NCI-H526 (cell line): ENCODE data around the gene NELL1.
"Not testable (repeated sequence)": the region's sequence is repeated elsewhere in the genome, so short reads cannot be mapped to it uniquely, and the experiment has no call there.

Experiments used
- DNase-seq, 2 experiments: peaks; one replicate each; lab custom pipeline; 2025; lab: John Stamatoyannopoulos, UW

Gene NELL1

GRCh38 chr11:20770414-20770946 lies 101.1 kb downstream of the NELL1 start:
- no peak for DNase-seq

GRCh38 chr11:20771026-20771425 lies 101.6 kb downstream of the NELL1 start:
- DNase-seq, result no peak

GRCh38 chr11:20771681-20772080 lies 102.3 kb downstream of the NELL1 start:
- DNase-seq, result peak in 1 of 2 experiments; percentile 17

GRCh38 chr11:20775331-20775730 lies 105.9 kb downstream of the NELL1 start:
- no peak for DNase-seq

- no peak for DNase-seq
Measured at GRCh38 chr11:20782775-20783174, 113.4 kb downstream of the NELL1 start.

GRCh38 chr11:20783220-20783619 lies 113.8 kb downstream of the NELL1 start:
- no peak for DNase-seq

GRCh38 chr11:20790622-20791021 lies 121.2 kb downstream of the NELL1 start:
- DNase-seq, result no peak

- no peak for DNase-seq
Measured at GRCh38 chr11:20795005-20795404, 125.6 kb downstream of the NELL1 start.

- no peak for DNase-seq
Measured at GRCh38 chr11:20808328-20808727, 138.9 kb downstream of the NELL1 start.

GRCh38 chr11:20821046-20821445 lies 151.7 kb downstream of the NELL1 start:
- DNase-seq, result no peak

- no peak for DNase-seq
Measured at GRCh38 chr11:20821470-20821869, 152.1 kb downstream of the NELL1 start.

- peak; percentile 20 to 35 for DNase-seq
Measured at GRCh38 chr11:20824773-20825172, 155.4 kb downstream of the NELL1 start.

- DNase-seq, result no peak
Measured at GRCh38 chr11:20835561-20835960, 166.2 kb downstream of the NELL1 start.

- no peak for DNase-seq
Measured at GRCh38 chr11:20839231-20839630, 169.8 kb downstream of the NELL1 start.

- DNase-seq, result no peak
Measured at GRCh38 chr11:20840341-20840740, 171.0 kb downstream of the NELL1 start.

- no peak for DNase-seq
Measured at GRCh38 chr11:20844216-20844615, 174.8 kb downstream of the NELL1 start.

GRCh38 chr11:20844630-20845029 lies 175.2 kb downstream of the NELL1 start:
- no peak for DNase-seq

GRCh38 chr11:20854215-20854955 lies 185.0 kb downstream of the NELL1 start:
- DNase-seq, result no peak

- peak in 1 of 2 experiments; percentile 13 for DNase-seq
Measured at GRCh38 chr11:20861322-20861721, 191.9 kb downstream of the NELL1 start.

GRCh38 chr11:20862263-20862662 lies 192.9 kb downstream of the NELL1 start:
- not testable (repeated sequence) for DNase-seq

- DNase-seq, result no peak
Measured at GRCh38 chr11:20864628-20865027, 195.2 kb downstream of the NELL1 start.

- DNase-seq, result no peak
Measured at GRCh38 chr11:20865161-20865560, 195.8 kb downstream of the NELL1 start.

- DNase-seq, result peak in 1 of 2 experiments; percentile 3
Measured at GRCh38 chr11:20869123-20869522, 199.7 kb downstream of the NELL1 start.

GRCh38 chr11:20873054-20873453 lies 203.7 kb downstream of the NELL1 start:
- DNase-seq, result peak; percentile 61 to 90
